Hypothalamus (tissue), 51 donors: ENCODE data around the gene DOK6.

Experiments
- DNase-seq, 51 donors: peaks; one replicate each; lab custom pipeline; 2025; lab: John Stamatoyannopoulos, UW

Gene DOK6

GRCh38 chr18:69531973-69532372 is 131.3 kb downstream of the DOK6 start:
- no peak for DNase-seq

GRCh38 chr18:69537183-69537582 is 136.5 kb downstream of the DOK6 start:
- DNase-seq: no peak

- no peak for DNase-seq
Measured at GRCh38 chr18:69538849-69539248, 138.2 kb downstream of the DOK6 start.

GRCh38 chr18:69539404-69539803 is 138.7 kb downstream of the DOK6 start:
- no peak for DNase-seq

- no peak for DNase-seq
Measured at GRCh38 chr18:69556228-69556627, 155.5 kb downstream of the DOK6 start.

GRCh38 chr18:69557282-69557681 is 156.6 kb downstream of the DOK6 start:
- no peak for DNase-seq

- DNase-seq: no peak
Measured at GRCh38 chr18:69558052-69558451, 157.4 kb downstream of the DOK6 start.

- no peak for DNase-seq
Measured at GRCh38 chr18:69559604-69560003, 158.9 kb downstream of the DOK6 start.

- no peak for DNase-seq
Measured at GRCh38 chr18:69564602-69565001, 163.9 kb downstream of the DOK6 start.

GRCh38 chr18:69567813-69568488 is 167.3 kb downstream of the DOK6 start:
- DNase-seq: no peak

- DNase-seq: no peak
Measured at GRCh38 chr18:69569133-69569532, 168.4 kb downstream of the DOK6 start.

GRCh38 chr18:69574401-69574800 is 173.7 kb downstream of the DOK6 start:
- DNase-seq: no peak

- DNase-seq: peak in 2 of 51 donors; percentile 1 to 2
Measured at GRCh38 chr18:69580107-69580506, 179.4 kb downstream of the DOK6 start.

- DNase-seq: no peak
Measured at GRCh38 chr18:69584429-69584828, 183.7 kb downstream of the DOK6 start.

GRCh38 chr18:69585696-69586095 is 185.0 kb downstream of the DOK6 start:
- no peak for DNase-seq

- DNase-seq: no peak
Measured at GRCh38 chr18:69586537-69586936, 185.8 kb downstream of the DOK6 start.

- no peak for DNase-seq
Measured at GRCh38 chr18:69588301-69588700, 187.6 kb downstream of the DOK6 start.

GRCh38 chr18:69590150-69590549 is 189.5 kb downstream of the DOK6 start:
- DNase-seq: no peak

GRCh38 chr18:69596345-69596744 is 195.7 kb downstream of the DOK6 start:
- DNase-seq: no peak

- no peak for DNase-seq
Measured at GRCh38 chr18:69597561-69597960, 196.9 kb downstream of the DOK6 start.

- no peak for DNase-seq
Measured at GRCh38 chr18:69599377-69599776, 198.7 kb downstream of the DOK6 start.

GRCh38 chr18:69612242-69612641 is 211.6 kb downstream of the DOK6 start:
- no peak for DNase-seq

- no peak for DNase-seq
Measured at GRCh38 chr18:69616114-69616513, 215.4 kb downstream of the DOK6 start.
